Adrenal gland (tissue), 12 donors: Measurements from ENCODE around the gene PIAS1. TPM values are rescaled to one million over a fixed set of nuclear protein-coding genes. Genes with fewer than 3 reads are reported as not detected.

Experiments used
- DNase-seq, 7 donors: peaks; one replicate each; pipeline ENCODE4 v3.0.0-alpha.2; 2019 to 2020
- H3K27ac ChIP-seq, 5 donors: fragments of 200-600 bp; sonication (generic) in 4 of 5; 1 replicate in 3 of 5; 2 replicates in 2 of 5; pipeline versions ENCODE4 v1.5.1 to v1.8.0; 2016 to 2020; ENCODE audit warnings: mild to moderate bottlenecking in 1 of 5
- H3K27me3 ChIP-seq: fragments of 200-600 bp; 2 replicates; pipeline ENCODE4 v1.8.0; 2021
- H3K36me3 ChIP-seq, 2 donors: fragments of 200-600 bp; replicated peaks in 1 of 2; 1 replicate in 1 of 2; 2 replicates in 1 of 2; pipeline versions ENCODE4 v1.5.1 to v1.8.0; 2018 to 2022
- H3K4me1 ChIP-seq, 2 donors: fragments of 200-600 bp; replicated peaks in 1 of 2; 1 replicate in 1 of 2; 2 replicates in 1 of 2; pipeline versions ENCODE4 v1.5.1 to v1.8.0; 2018 to 2021
- H3K4me3 ChIP-seq, 4 donors: fragments of 200-600 bp; sonication (generic) in 3 of 4; one replicate each; pipeline ENCODE4 v1.5.1; 2016 to 2018
- H3K9me3 ChIP-seq, 3 donors: fragments of 200-600 bp; sonication (generic) in 1 of 3; replicated peaks in 1 of 3; 1 replicate in 2 of 3; 2 replicates in 1 of 3; pipeline versions ENCODE4 v1.5.1 to v1.8.0; 2016 to 2021
- CTCF ChIP-seq, 6 experiments: fragments of 450-650 bp in 4 of 6; fragments of 200-600 bp in 2 of 6; sonication (generic) in 1 of 6; IDR thresholded peaks; 1 replicate in 5 of 6; 2 replicates in 1 of 6; pipeline versions ENCODE4 v1.5.1 to v1.8.0; 2016 to 2021; ENCODE audit warnings: antibody characterized with exemption in 6 of 6, mild to moderate bottlenecking in 2 of 6, moderate library complexity in 1 of 6
- POLR2A ChIP-seq, 2 donors: fragments of 450-650 bp; IDR thresholded peaks; one replicate each; pipeline ENCODE4 v1.6.1; 2017; ENCODE audit warnings: antibody characterized with exemption in 2 of 2, mild to moderate bottlenecking in 2 of 2, moderate library complexity in 1 of 2
- WGBS, 4 donors: extraction: QIAGEN DNeasy Blood & Tissue Kit in 2 of 4; methylation state at CpG; one replicate each; pipeline versions ENCODE4 v1.1.5 to v1.1.7; 2013 to 2017; 5-methylcytosine and 5-hydroxymethylcytosine counted together
- intact Hi-C, 2 donors: fragments of 100-400 bp; cut with DNase I; formaldehyde crosslinking; loops; one replicate each; pipeline versions ENCODE4 v1.14.1 to v1.15.0; 2022 to 2023
- polyA plus RNA-seq, 3 donors: library from polyadenylated mRNA; stranded (reverse); fragments of 200-250 nt in 2 of 3; fragments of 350-450 nt in 1 of 3; fragmentation: Illumina TruSeq in 1 of 3; extraction: RNeasy Lipid Tissue Mini Kit (QIAGEN cat#74804) in 1 of 3; gene quantifications; one replicate each; pipeline ENCODE4 v1.2.3, GENCODE V29; 2013 to 2014
- total RNA-seq, 9 donors: library from RNA; depleted of rRNA in 4 of 9; stranded (reverse); fragments of >200 nt in 4 of 9; fragments of 120-200 nt in 1 of 9; fragmentation: NEBNext Ultra II Directional in 1 of 9; extraction: Animal tissue kit (Norgen Biotek cat#: 25700) in 1 of 9; gene quantifications; one replicate each; pipeline versions ENCODE4 v1.1.0 to v1.2.4, GENCODE V29; 2013 to 2023
- donor health status: healthy with polysubstance abuse.
- donor health status: Bipolar disorder and iron deficiency.
- donor health status: DM: yes; HTN: yes; CAD: no.
- donor health status: DM: no; HTN: no; CAD: no.
- donor health status: DM: no; HTN: no; CAD: no.
- donor health status: DM: yes; HTN: yes; CAD: no.

The PIAS1 gene
- total and polyA plus RNA-seq, 12 donors, result 12.7 to 60.0 (median 38.8) TPM

GRCh38 chr15:68051109-68051508 lies 3.0 kb upstream of the PIAS1 start:
- H3K4me1 ChIP-seq, result peaks cover 3 to 9% of the 10 kb centered on the region in 2 donors
- H3K27ac ChIP-seq, result no peak overlapping the region
- WGBS, 4 donors, result 61 to 78% (median 71%) methylated on average over 2 of the region's 2 CpGs
- H3K36me3 ChIP-seq, result no peaks in the 10 kb centered on the region
- intact Hi-C loops, result loop anchor here (10.0 kb wide), 3 partner anchors 64 to 186 kb away; no protein-coding TSS in a partner anchor
- DNase-seq, result no peak
- H3K27me3 ChIP-seq, result no peaks in the 10 kb centered on the region
- H3K4me3 ChIP-seq, result no peak overlapping the region
- H3K9me3 ChIP-seq, result no peaks in the 10 kb centered on the region
- TF ChIP-seq CTCF (IDR thresholded peaks at IDR 0.05), result no peak
- TF ChIP-seq POLR2A (IDR thresholded peaks at IDR 0.05), result no peak

DNA sequence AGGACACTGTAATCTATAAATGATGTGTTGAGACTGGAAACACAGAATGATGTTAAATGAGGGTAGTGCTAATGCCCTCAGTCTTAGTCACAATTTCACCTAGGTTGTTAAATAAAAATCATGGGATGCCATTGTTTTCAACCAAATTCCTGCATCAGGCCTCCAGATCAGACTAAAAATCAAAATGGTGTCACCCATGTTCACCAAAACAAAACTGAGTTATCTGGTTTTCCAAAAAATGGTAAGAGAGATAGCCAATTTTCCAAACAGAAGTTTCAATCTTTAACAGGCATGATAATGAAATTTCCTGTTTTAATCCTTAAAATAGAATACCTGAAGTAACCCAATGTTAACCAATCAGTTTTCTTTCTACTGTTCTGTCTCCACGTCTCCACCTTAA lies 2.2 kb upstream of the PIAS1 start:
- no peak overlapping the region for H3K4me3 ChIP-seq
- no peaks in the 10 kb centered on the region for H3K36me3 ChIP-seq
- DNase-seq, result no peak
- WGBS, 4 donors, result 83 to 94% (median 87%) methylated on average over 1 of the region's 1 CpG
- H3K27ac ChIP-seq, result no peak overlapping the region
- peaks cover 11 to 17% of the 10 kb centered on the region in 2 donors for H3K4me1 ChIP-seq
- TF ChIP-seq POLR2A (IDR thresholded peaks at IDR 0.05) (no peak), CTCF (IDR thresholded peaks at IDR 0.05) (no peak)
- intact Hi-C loops, result loop anchor here (10.0 kb wide), 3 partner anchors 63 to 187 kb away; no protein-coding TSS in a partner anchor
- no peaks in the 10 kb centered on the region for H3K9me3 ChIP-seq
- no peaks in the 10 kb centered on the region for H3K27me3 ChIP-seq

DNA sequence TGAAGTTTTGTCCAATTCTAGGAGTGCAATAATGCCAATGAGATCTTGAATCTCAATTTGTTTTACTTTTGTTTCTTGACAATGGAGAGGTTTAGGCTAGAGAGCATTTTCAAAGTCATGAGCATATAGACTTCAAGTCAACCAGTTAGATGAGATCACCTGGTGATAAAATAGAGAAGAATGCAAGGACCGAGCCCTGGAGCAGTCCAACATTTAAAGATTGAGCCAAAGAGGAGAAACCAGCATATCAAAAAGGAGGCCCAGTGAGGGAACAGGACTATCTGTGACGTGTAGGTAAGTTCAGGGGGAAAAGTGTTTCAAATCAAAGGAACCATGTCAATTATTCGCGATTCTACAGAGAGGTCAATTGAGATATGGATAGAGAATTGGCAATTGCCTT lies 1.7 kb upstream of the PIAS1 start:
- no peaks in the 10 kb centered on the region for H3K9me3 ChIP-seq
- WGBS, 4 donors, result 88 to 93% (median 92%) methylated on average over 4 of the region's 4 CpGs
- TF ChIP-seq POLR2A (IDR thresholded peaks at IDR 0.05), result no peak
- TF ChIP-seq CTCF (IDR thresholded peaks at IDR 0.05), result no peak
- no peak for DNase-seq
- H3K4me3 ChIP-seq, result no peak overlapping the region
- peaks cover 11 to 22% of the 10 kb centered on the region in 2 donors for H3K4me1 ChIP-seq
- intact Hi-C loops, result loop anchor here (10.0 kb wide), 3 partner anchors 62 to 188 kb away; no protein-coding TSS in a partner anchor
- H3K36me3 ChIP-seq, result no peaks in the 10 kb centered on the region
- no peak overlapping the region for H3K27ac ChIP-seq
- no peaks in the 10 kb centered on the region for H3K27me3 ChIP-seq

- Histone ChIP-seq H3K27ac (no peak overlapping the region), H3K4me3 (no peak overlapping the region), H3K36me3 (no peaks in the 10 kb centered on the region), H3K27me3 (no peaks in the 10 kb centered on the region), H3K9me3 (no peaks in the 10 kb centered on the region), H3K4me1 (peaks cover 11 to 28% of the 10 kb centered on the region in 2 donors)
- intact Hi-C loops, result loop anchor here (10.0 kb wide), 3 partner anchors 62 to 188 kb away; no protein-coding TSS in a partner anchor
- 88 to 90% (median 89%) methylated on average over 6 of the region's 6 CpGs for WGBS, 4 donors
- no peak for DNase-seq
- TF ChIP-seq POLR2A (IDR thresholded peaks at IDR 0.05), result no peak
- no peak for TF ChIP-seq CTCF (IDR thresholded peaks at IDR 0.05)
These were observed 1.1 kb upstream of the PIAS1 start for GRCh38 chr15:68053001-68053400.
